ENCODE measurements around the gene HSPA1L. TPM values are rescaled to one million over a fixed set of nuclear protein-coding genes. Genes with fewer than 3 reads are reported as not detected.

The HSPA1L gene
- total RNA-seq, 2 experiments from 2014 or later, result 1.7 to 1.8 TPM

DNA sequence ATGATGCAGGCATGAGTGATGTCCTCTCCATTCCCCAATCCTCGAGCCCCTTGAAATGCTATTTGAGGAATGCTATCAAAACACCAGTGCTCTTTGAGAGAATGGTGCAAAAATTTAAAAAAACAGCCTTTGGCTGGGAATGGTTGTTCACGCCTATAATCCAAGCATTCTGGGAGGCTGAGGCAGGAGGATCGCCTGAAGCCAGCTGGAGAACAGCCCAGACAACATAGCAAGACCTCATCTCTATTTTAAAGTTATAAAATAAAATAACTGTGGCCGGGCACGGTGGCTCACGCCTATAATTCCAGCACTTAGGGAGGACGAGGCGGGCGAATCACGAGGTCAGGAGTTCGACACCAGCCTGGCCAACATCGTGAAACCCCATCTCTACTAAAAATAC, 15.3 kb downstream of the HSPA1L start:
- POLR2A ChIA-PET, result no interaction called here
- Mint-ChIP-seq H3K27me3 (no peaks in the 10 kb centered on the region), H3K27ac (no peak overlapping the region), H3K9me3 (no peaks in the 10 kb centered on the region), H3K4me1 (ENCODE audit: low read depth) (peaks cover 26% of the 10 kb centered on the region), H3K4me3 (no peak overlapping the region), H3K36me3 (ENCODE audit: low read depth) (peaks cover 24% of the 10 kb centered on the region)
- no peak for DNase-seq
- Histone ChIP-seq H3K27ac (ENCODE audit: low read depth in 1 of 2, low read length in 2 of 2) (no peak overlapping the region), H3K27me3 (ENCODE audit: control insufficient read depth in 1 of 2, insufficient read depth in 2 of 2, low read length in 2 of 2) (no peaks in the 10 kb centered on the region), H3K4me1 (ENCODE audit: insufficient read depth, low read length) (peaks cover 37% of the 10 kb centered on the region), H3K4me3 (ENCODE audit: low read length) (no peak overlapping the region), H3K9me3 (ENCODE audit: control insufficient read depth in 1 of 2, insufficient read depth in 1 of 2, low read length in 2 of 2) (no peaks in the 10 kb centered on the region), H3K36me3 (ENCODE audit: insufficient read depth, low read length) (peaks cover 4% of the 10 kb centered on the region)
- intact Hi-C loops (cut with DNase I, micrococcal nuclease), result loop anchor here in 1 of 2 experiments (5.0 kb wide), 1 partner anchor 33 kb away; no protein-coding TSS in a partner anchor
- CTCF ChIA-PET, result interaction anchor here (1.5 kb wide), 2 partner anchors 30 to 63 kb away, joined by 3 to 4 read pairs; no protein-coding TSS in a partner anchor
- no peak for ATAC-seq (ENCODE audit: poor library complexity)
- TF ChIP-seq, protein P1, sequence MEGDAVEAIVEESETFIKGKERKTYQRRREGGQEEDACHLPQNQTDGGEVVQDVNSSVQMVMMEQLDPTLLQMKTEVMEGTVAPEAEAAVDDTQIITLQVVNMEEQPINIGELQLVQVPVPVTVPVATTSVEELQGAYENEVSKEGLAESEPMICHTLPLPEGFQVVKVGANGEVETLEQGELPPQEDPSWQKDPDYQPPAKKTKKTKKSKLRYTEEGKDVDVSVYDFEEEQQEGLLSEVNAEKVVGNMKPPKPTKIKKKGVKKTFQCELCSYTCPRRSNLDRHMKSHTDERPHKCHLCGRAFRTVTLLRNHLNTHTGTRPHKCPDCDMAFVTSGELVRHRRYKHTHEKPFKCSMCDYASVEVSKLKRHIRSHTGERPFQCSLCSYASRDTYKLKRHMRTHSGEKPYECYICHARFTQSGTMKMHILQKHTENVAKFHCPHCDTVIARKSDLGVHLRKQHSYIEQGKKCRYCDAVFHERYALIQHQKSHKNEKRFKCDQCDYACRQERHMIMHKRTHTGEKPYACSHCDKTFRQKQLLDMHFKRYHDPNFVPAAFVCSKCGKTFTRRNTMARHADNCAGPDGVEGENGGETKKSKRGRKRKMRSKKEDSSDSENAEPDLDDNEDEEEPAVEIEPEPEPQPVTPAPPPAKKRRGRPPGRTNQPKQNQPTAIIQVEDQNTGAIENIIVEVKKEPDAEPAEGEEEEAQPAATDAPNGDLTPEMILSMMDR (IDR thresholded peaks at IDR 0.05), result no peak

DNA sequence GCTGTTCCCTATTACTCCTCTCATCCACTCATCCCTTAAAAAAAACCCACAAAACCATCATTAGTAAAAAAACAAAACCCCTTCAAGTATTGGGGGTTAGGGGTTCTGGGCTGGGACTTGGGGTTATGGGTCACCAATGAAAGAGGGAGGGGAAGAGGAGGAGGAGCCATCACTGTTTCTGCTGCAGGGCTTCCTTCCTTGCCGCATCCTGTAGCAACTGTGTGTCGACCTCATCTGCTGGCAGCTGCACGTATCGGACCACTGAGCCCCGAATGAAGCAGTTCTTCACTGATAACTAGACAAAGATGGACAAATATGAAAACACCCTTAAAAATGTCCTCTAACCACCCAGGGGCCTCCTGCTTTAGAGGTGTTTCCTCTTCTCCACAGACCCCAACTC, 17.5 kb downstream of the HSPA1L start:
- Histone ChIP-seq H3K4me3 (ENCODE audit: low read length) (peak overlapping the region; percentile 28), H3K27me3 (ENCODE audit: control insufficient read depth in 1 of 2, insufficient read depth in 2 of 2, low read length in 2 of 2) (no peaks in the 10 kb centered on the region), H3K36me3 (ENCODE audit: insufficient read depth, low read length) (no peaks in the 10 kb centered on the region), H3K9me3 (ENCODE audit: control insufficient read depth in 1 of 2, insufficient read depth in 1 of 2, low read length in 2 of 2) (no peaks in the 10 kb centered on the region), H3K27ac (ENCODE audit: low read depth in 1 of 2, low read length in 2 of 2) (peak overlapping the region; percentile 50 to 70), H3K4me1 (ENCODE audit: insufficient read depth, low read length) (peaks cover 42% of the 10 kb centered on the region)
- peak overlapping the region; percentile 54 for H3K27ac Mint-ChIP-seq
- POLR2A ChIA-PET, result interaction anchor here (0.6 to 3.2 kb wide), 9 partner anchors 9 to 94 kb away, joined by 3 to 18 read pairs (median 5); partner anchors contain the start of genes ABHD16A, DDAH2, HSPA1A and HSPA1B
- DNase-seq (peak in 11 of 14 experiments; percentile 27 to 77 (median 51)), ATAC-seq (ENCODE audit: poor library complexity) (peak; percentile 43)
- peak overlapping the region; percentile 81 for H3K4me3 Mint-ChIP-seq
- TF ChIP-seq, protein P1 (IDR thresholded peaks at IDR 0.05), result no peak
- H3K4me1 Mint-ChIP-seq (ENCODE audit: low read depth), result peaks cover 32% of the 10 kb centered on the region
- peaks cover 24% of the 10 kb centered on the region for H3K36me3 Mint-ChIP-seq (ENCODE audit: low read depth)
- H3K27me3 Mint-ChIP-seq, result no peaks in the 10 kb centered on the region
- CTCF ChIA-PET, result interaction anchor here (1.0 to 1.3 kb wide), 3 partner anchors 9 to 59 kb away, joined by 3 to 4 read pairs (median 3); partner anchors contain the start of gene LSM2
- no peaks in the 10 kb centered on the region for H3K9me3 Mint-ChIP-seq
- intact Hi-C loops (cut with DNase I, micrococcal nuclease), result loop anchor here in 1 of 2 experiments (5.0 kb wide), 1 partner anchor 35 kb away; no protein-coding TSS in a partner anchor

DNA sequence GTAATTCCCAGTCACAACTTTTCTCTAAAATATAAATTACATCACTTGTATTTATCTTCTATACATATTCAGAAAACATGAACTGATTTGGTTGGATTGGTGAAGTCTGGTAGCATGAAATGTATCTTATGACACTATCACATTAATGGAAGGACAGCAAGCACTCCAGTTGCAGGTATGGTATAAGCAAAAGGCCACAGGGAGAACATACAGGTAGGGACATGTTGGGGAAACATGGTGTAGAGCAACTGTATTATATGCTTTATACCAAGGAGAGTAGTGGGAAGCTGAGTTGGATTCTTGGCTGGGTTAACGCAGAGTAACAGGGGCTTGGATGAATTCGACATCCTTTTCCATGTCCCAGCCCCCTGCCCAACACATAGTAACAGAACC, 18.1 kb downstream of the HSPA1L start:
- TF ChIP-seq, protein P1 (IDR thresholded peaks at IDR 0.05), result no peak
- Histone ChIP-seq H3K9me3 (ENCODE audit: control insufficient read depth in 1 of 2, insufficient read depth in 1 of 2, low read length in 2 of 2) (no peaks in the 10 kb centered on the region), H3K36me3 (ENCODE audit: insufficient read depth, low read length) (no peaks in the 10 kb centered on the region), H3K27ac (ENCODE audit: low read depth in 1 of 2, low read length in 2 of 2) (peak overlapping the region; percentile 50 to 70), H3K4me3 (ENCODE audit: low read length) (no peak overlapping the region), H3K4me1 (ENCODE audit: insufficient read depth, low read length) (peaks cover 45% of the 10 kb centered on the region), H3K27me3 (ENCODE audit: control insufficient read depth in 1 of 2, insufficient read depth in 2 of 2, low read length in 2 of 2) (no peaks in the 10 kb centered on the region)
- POLR2A ChIA-PET, result interaction anchor here (1.0 to 3.2 kb wide), 8 partner anchors 10 to 94 kb away, joined by 3 to 28 read pairs (median 6); partner anchors contain the start of genes ABHD16A, CLIC1, DDAH2 and HSPA1A
- Mint-ChIP-seq H3K4me3 (peak overlapping the region; percentile 81), H3K4me1 (ENCODE audit: low read depth) (peaks cover 32% of the 10 kb centered on the region), H3K27ac (peak overlapping the region; percentile 54), H3K27me3 (no peaks in the 10 kb centered on the region), H3K9me3 (no peaks in the 10 kb centered on the region), H3K36me3 (ENCODE audit: low read depth) (peaks cover 30% of the 10 kb centered on the region)
- CTCF ChIA-PET, result interaction anchor here (1.1 to 1.7 kb wide), 2 partner anchors 17 to 27 kb away, joined by 4 to 19 read pairs; partner anchors contain the start of genes HSPA1A and HSPA1L
- no peak for DNase-seq
- no peak for ATAC-seq (ENCODE audit: poor library complexity)
- intact Hi-C loops (cut with DNase I, micrococcal nuclease), result loop anchor here in 1 of 2 experiments (5.0 kb wide), 1 partner anchor 35 kb away; no protein-coding TSS in a partner anchor
